Liver (tissue), 9 donors: ENCODE measurements around the gene CDC42BPG. TPM values are rescaled to one million over a fixed set of nuclear protein-coding genes. Genes with fewer than 3 reads are reported as not detected.

Experiments used
- DNase-seq: peaks from one replicate; pipeline ENCODE4 v3.0.0-alpha.2; 2017; ENCODE audit warnings: low spot score
- H3K27ac ChIP-seq, 2 donors: one replicate each; pipeline ENCODE4 v1.7.0; 2013; ENCODE audit warnings: inconsistent platforms in 2 of 2, low read length in 2 of 2, control low read depth in 1 of 2, low read depth in 1 of 2, mild to moderate bottlenecking in 1 of 2
- H3K27me3 ChIP-seq, 4 donors: one replicate each; pipeline versions ENCODE4 v1.6.1 to v1.7.0; 2013; ENCODE audit warnings: low read length in 3 of 4, inconsistent platforms in 1 of 4, mild to moderate bottlenecking in 1 of 4, moderate library complexity in 1 of 4; ENCODE audit not compliant: control insufficient read depth in 4 of 4, insufficient read depth in 4 of 4
- H3K36me3 ChIP-seq, 4 donors: one replicate each; pipeline versions ENCODE4 v1.6.1 to v1.7.0; 2013; ENCODE audit warnings: low read length in 3 of 4, mild to moderate bottlenecking in 3 of 4, low read depth in 1 of 4, moderate library complexity in 1 of 4; ENCODE audit not compliant: control insufficient read depth in 4 of 4, insufficient read depth in 3 of 4
- H3K4me1 ChIP-seq, 4 donors: one replicate each; pipeline versions ENCODE4 v1.6.1 to v1.7.0; 2013; ENCODE audit warnings: low read length in 3 of 4, mild to moderate bottlenecking in 3 of 4, moderate library complexity in 1 of 4; ENCODE audit not compliant: control insufficient read depth in 4 of 4, insufficient read depth in 4 of 4
- H3K4me3 ChIP-seq, 3 donors: one replicate each; pipeline versions ENCODE4 v1.6.1 to v1.7.0; 2013; ENCODE audit warnings: low read length in 3 of 3, control low read depth in 1 of 3, low read depth in 1 of 3, mild to moderate bottlenecking in 1 of 3
- H3K9ac ChIP-seq, 2 donors: one replicate each; pipeline ENCODE4 v1.7.0; 2013; ENCODE audit warnings: low read length in 2 of 2, mild to moderate bottlenecking in 2 of 2, moderate library complexity in 2 of 2, control low read depth in 1 of 2, low read depth in 1 of 2
- H3K9me3 ChIP-seq, 4 donors: one replicate each; pipeline versions ENCODE4 v1.6.1 to v1.7.0; 2013; ENCODE audit warnings: low read length in 3 of 4; ENCODE audit not compliant: control insufficient read depth in 4 of 4
- CTCF ChIP-seq: fragments of 150-350 bp; IDR thresholded peaks from 2 replicates; pipeline ENCODE4 v1.5.1; 2017; ENCODE audit warnings: improper control_type of control experiment, low read depth, low read length; ENCODE audit not compliant: missing input control
- EGR1 ChIP-seq, 2 donors: IDR thresholded peaks; 2 replicates each; pipeline ENCODE4 v1.6.1; 2016 to 2018; ENCODE audit warnings: antibody characterized with exemption in 2 of 2, low read depth in 2 of 2
- FOXA2 ChIP-seq: IDR thresholded peaks from 2 replicates; pipeline ENCODE4 v1.6.1; 2016; ENCODE audit warnings: antibody characterized with exemption
- GABPA ChIP-seq, 2 donors: IDR thresholded peaks in 1 of 2; conservative IDR thresholded peaks in 1 of 2; 2 replicates each; pipeline ENCODE4 v1.6.1; 2016; ENCODE audit warnings: antibody characterized with exemption in 2 of 2, mild to moderate bottlenecking in 1 of 2, moderate library complexity in 1 of 2
- HNF4A ChIP-seq, 2 donors: conservative IDR thresholded peaks; 2 replicates each; pipeline ENCODE4 v1.6.1; 2016; ENCODE audit warnings: antibody characterized with exemption in 2 of 2, mild to moderate bottlenecking in 2 of 2
- HNF4G ChIP-seq: IDR thresholded peaks from 2 replicates; pipeline ENCODE4 v1.6.1; 2016; ENCODE audit warnings: antibody characterized with exemption
- JUND ChIP-seq, 2 donors: IDR thresholded peaks; 2 replicates each; pipeline ENCODE4 v1.6.1; 2016; ENCODE audit warnings: antibody characterized with exemption in 2 of 2
- RAD21 ChIP-seq, 2 donors: IDR thresholded peaks; 2 replicates each; pipeline ENCODE4 v1.6.1; 2016; ENCODE audit warnings: antibody characterized with exemption in 2 of 2, mild to moderate bottlenecking in 2 of 2
- REST ChIP-seq: IDR thresholded peaks from 2 replicates; pipeline ENCODE4 v1.6.1; 2016; ENCODE audit warnings: antibody characterized with exemption, mild to moderate bottlenecking
- SP1 ChIP-seq: IDR thresholded peaks from 2 replicates; pipeline ENCODE4 v1.6.1; 2018; ENCODE audit warnings: antibody characterized with exemption, mild to moderate bottlenecking
- TAF1 ChIP-seq: conservative IDR thresholded peaks from 2 replicates; pipeline ENCODE4 v1.6.1; 2016; ENCODE audit warnings: antibody characterized with exemption, mild to moderate bottlenecking
- YY1 ChIP-seq: IDR thresholded peaks from 2 replicates; pipeline ENCODE4 v1.6.1; 2016; ENCODE audit warnings: antibody characterized with exemption, mild to moderate bottlenecking
- ZBTB33 ChIP-seq: IDR thresholded peaks from 2 replicates; pipeline ENCODE4 v1.6.1; 2016; ENCODE audit warnings: antibody characterized with exemption
- WGBS: extraction: QIAGEN DNeasy Blood & Tissue Kit; methylation state at CpG from one replicate; pipeline ENCODE4 v1.1.7; 2013; 5-methylcytosine and 5-hydroxymethylcytosine counted together
- polyA plus RNA-seq, 2 donors: library from polyadenylated mRNA; stranded (reverse) in 1 of 2; unstranded in 1 of 2; fragments of 200-250 nt in 1 of 2; fragments of >200 nt in 1 of 2; fragmentation: Nextera tagmentation in 1 of 2; extraction: Ambion mirVana in 1 of 2; gene quantifications; one replicate each; pipeline versions ENCODE4 v1.2.1 to v1.2.3, GENCODE V29; 2013 to 2015
- total RNA-seq, 2 donors: library from RNA; depleted of rRNA; stranded (reverse); fragments of >200 nt; gene quantifications; one replicate each; pipeline ENCODE4 v1.2.3, GENCODE V29; 2014
- TF ChIP-seq, protein P1 (sequence below): IDR thresholded peaks from 2 replicates; pipeline ENCODE4 v1.6.1; 2016; ENCODE audit warnings: antibody characterized with exemption
- donor health status: healthy.
- donor health status: healthy.
- donor health status: healthy.
- donor health status: healthy.
- donor health status: healthy.

The CDC42BPG gene
- total and polyA plus RNA-seq, 4 donors: 0.18 to 1.2 (median 0.58) TPM

- Histone ChIP-seq H3K9me3 (no peaks in the 10 kb centered on the region), H3K27me3 (no peaks in the 10 kb centered on the region), H3K36me3 (peaks cover 0 to 6% (median 1%) of the 10 kb centered on the region in 4 donors), H3K9ac (no peak overlapping the region), H3K27ac (no peak overlapping the region), H3K4me1 (peaks cover 0 to 5% (median 2%) of the 10 kb centered on the region in 4 donors), H3K4me3 (no peak overlapping the region)
- no peak for DNase-seq
- 91% methylated on average over 9 of the region's 9 CpGs for WGBS
- TF ChIP-seq FOXA2 (no peak), YY1 (no peak), JUND (IDR thresholded peaks at IDR 0.05) (no peak), HNF4A (conservative IDR thresholded peaks at IDR 0.05) (no peak), HNF4G (no peak), SP1 (no peak), ZBTB33 (no peak), TAF1 (no peak), RAD21 (IDR thresholded peaks at IDR 0.05) (no peak), REST (no peak), EGR1 (IDR thresholded peaks at IDR 0.05; ENCODE audit: low read depth in 2 of 2) (no peak), GABPA (IDR thresholded peaks at IDR 0.05 in 1 of 2, conservative IDR thresholded peaks at IDR 0.05 in 1 of 2) (no peak)
- TF ChIP-seq, protein P1, sequence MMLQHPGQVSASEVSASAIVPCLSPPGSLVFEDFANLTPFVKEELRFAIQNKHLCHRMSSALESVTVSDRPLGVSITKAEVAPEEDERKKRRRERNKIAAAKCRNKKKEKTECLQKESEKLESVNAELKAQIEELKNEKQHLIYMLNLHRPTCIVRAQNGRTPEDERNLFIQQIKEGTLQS: no peak
Observed at GRCh38 chr11:64788321-64789215, 55.9 kb downstream of the CDC42BPG start.

GRCh38 chr11:64787526-64788320 is 56.7 kb downstream of the CDC42BPG start:
- Histone ChIP-seq H3K27me3 (no peaks in the 10 kb centered on the region), H3K9me3 (no peaks in the 10 kb centered on the region), H3K27ac (no peak overlapping the region), H3K9ac (no peak overlapping the region), H3K4me1 (peaks cover 0 to 5% (median 2%) of the 10 kb centered on the region in 4 donors), H3K36me3 (peaks cover 0 to 6% (median 1%) of the 10 kb centered on the region in 4 donors), H3K4me3 (no peak overlapping the region)
- peak; percentile 75 for DNase-seq
- TF ChIP-seq CTCF (peak; percentile 63), TAF1 (no peak), RAD21 (IDR thresholded peaks at IDR 0.05) (peak; percentile 79 to 90)
- 41% methylated on average over 15 of the region's 15 CpGs for WGBS
